IPS-NIHi11 (cell line): Measurements from ENCODE around the gene ISOC1.

Experiments
- DNase-seq: peaks from one replicate; pipeline ENCODE4 v3.0.0; 2012; ENCODE audit warnings: mixed read lengths, low spot score

ISOC1 gene

GRCh38 chr5:129125819-129126218 is 31.3 kb downstream of the ISOC1 start:
- no peak for DNase-seq

- DNase-seq: no peak
These were observed 39.0 kb downstream of the ISOC1 start for GRCh38 chr5:129133553-129133952.

DNA sequence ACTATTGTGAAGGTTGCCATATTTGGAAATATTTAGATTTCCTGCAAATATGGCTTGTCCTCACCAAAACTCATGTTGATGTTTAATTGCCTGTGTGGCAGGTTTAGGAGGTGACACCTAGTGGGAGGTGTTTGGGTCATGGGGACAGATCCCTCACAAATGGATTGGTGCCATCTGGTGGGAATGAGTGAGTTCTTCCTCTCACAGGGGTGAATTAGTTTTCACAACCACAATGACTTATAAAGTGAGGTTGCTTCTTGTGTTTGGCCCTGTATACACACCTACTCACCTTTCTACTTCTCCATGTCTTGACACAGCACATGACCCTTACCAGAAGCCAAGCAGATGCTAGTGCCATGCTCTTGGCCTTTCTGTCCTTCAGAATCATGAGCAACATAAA is 41.1 kb downstream of the ISOC1 start:
- no peak for DNase-seq

- no peak for DNase-seq
These were observed 43.1 kb downstream of the ISOC1 start for GRCh38 chr5:129137637-129138036.

DNA sequence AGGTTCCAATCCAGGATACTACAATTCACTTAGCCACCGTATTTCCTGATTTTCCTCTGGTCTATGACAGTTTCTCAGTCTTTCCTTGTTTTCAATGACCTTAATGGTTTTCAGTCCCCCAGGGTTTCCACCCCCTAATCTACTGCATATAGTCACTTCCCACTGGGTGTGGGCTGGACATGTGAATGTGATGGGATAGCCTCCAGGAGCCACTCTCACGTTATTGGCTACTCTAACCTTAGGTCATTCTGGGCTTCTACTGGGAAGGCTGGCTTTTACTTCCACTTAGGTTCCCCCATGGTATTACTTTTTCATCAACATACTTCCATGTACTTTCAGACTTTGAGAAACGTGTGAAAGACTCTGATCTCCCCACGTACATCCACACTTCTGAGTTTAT is 46.5 kb downstream of the ISOC1 start:
- no peak for DNase-seq

- no peak for DNase-seq
These were observed 47.1 kb downstream of the ISOC1 start for GRCh38 chr5:129141696-129142095.

GRCh38 chr5:129155876-129156275 is 61.3 kb downstream of the ISOC1 start:
- DNase-seq: no peak

- no peak for DNase-seq
These were observed 67.3 kb downstream of the ISOC1 start for GRCh38 chr5:129161830-129162229.
